Astrocyte (in vitro differentiated cells and primary cell): ENCODE measurements around the gene PCDHA4.

Experiments used
- CTCF ChIP-seq: IDR thresholded peaks from 2 replicates; pipeline ENCODE4 v1.5.1; 2011; ENCODE audit warnings: low read depth, mild to moderate bottlenecking, inconsistent platforms, low read length, moderate library complexity; ENCODE audit not compliant: insufficient read depth
- EZH2 ChIP-seq: IDR thresholded peaks from 2 replicates; pipeline ENCODE4 v1.6.1; 2012; ENCODE audit warnings: mild to moderate bottlenecking, low read length, inconsistent platforms; ENCODE audit not compliant: insufficient read depth

- TF ChIP-seq CTCF (no peak), EZH2 (no peak)
Observed at GRCh38 chr5:140862441-140863295, 55.8 kb downstream of the PCDHA4 start.
